Keratinocyte (primary cell): Measurements from ENCODE around the gene ATP9B. TPM values are rescaled to one million over a fixed set of nuclear protein-coding genes. Genes with fewer than 3 reads are reported as not detected.

Experiments
- DNase-seq: peaks from one replicate; pipeline ENCODE4 v3.0.0-alpha.2; 2011; ENCODE audit warnings: low read depth, missing footprints, low spot score
- FAIRE-seq: peaks from 2 replicates; lab custom pipeline; 2011; peaks lifted over from hg19 to GRCh38; lab: Jason Lieb, UNC
- H2AFZ ChIP-seq: 2 replicates; pipeline ENCODE4 v1.6.0; 2012; ENCODE audit warnings: low read length, control low read depth, inconsistent platforms; ENCODE audit not compliant: control insufficient read depth
- H3K27ac ChIP-seq: 2 replicates; pipeline ENCODE4 v1.5.1; 2011; ENCODE audit warnings: low read length; ENCODE audit not compliant: control insufficient read depth, insufficient read depth
- H3K27me3 ChIP-seq: 3 replicates; pipeline ENCODE4 v1.6.0; 2011; ENCODE audit warnings: low read length; ENCODE audit not compliant: control insufficient read depth, insufficient read depth; ENCODE audit errors: extremely low read depth
- H3K36me3 ChIP-seq, 2 experiments: 2 replicates in 1 of 2; 3 replicates in 1 of 2; pipeline ENCODE4 v1.5.1; 2011; ENCODE audit warnings: low read length in 2 of 2, mild to moderate bottlenecking in 1 of 2; ENCODE audit not compliant: control insufficient read depth in 2 of 2, insufficient read depth in 2 of 2; ENCODE audit errors: extremely low read depth in 1 of 2
- H3K4me1 ChIP-seq: 3 replicates; pipeline ENCODE4 v1.5.1; 2011; ENCODE audit warnings: low read length; ENCODE audit not compliant: control insufficient read depth, insufficient read depth; ENCODE audit errors: extremely low read depth
- H3K4me2 ChIP-seq: 3 replicates; pipeline ENCODE4 v1.6.0; 2011; ENCODE audit warnings: low read depth, low read length; ENCODE audit not compliant: control insufficient read depth, insufficient read depth; ENCODE audit errors: extremely low read depth
- H3K4me3 ChIP-seq, 3 experiments: fragments of 200-600 bp in 1 of 3; sonication (generic) in 1 of 3; 2 replicates in 2 of 3; 3 replicates in 1 of 3; pipeline ENCODE4 v1.5.1; 2011 to 2016; ENCODE audit warnings: low read length in 3 of 3, mild to moderate bottlenecking in 3 of 3, control low read depth in 2 of 3, inconsistent platforms in 1 of 3, low read depth in 1 of 3, mixed read lengths in 1 of 3, mixed run types in 1 of 3, moderate library complexity in 1 of 3; ENCODE audit not compliant: control insufficient read depth in 2 of 3, insufficient read depth in 2 of 3; ENCODE audit errors: extremely low read depth in 1 of 3
- H3K79me2 ChIP-seq: 2 replicates; pipeline ENCODE4 v1.6.0; 2012; ENCODE audit warnings: low read length; ENCODE audit not compliant: control insufficient read depth, insufficient read depth
- H3K9ac ChIP-seq: 3 replicates; pipeline ENCODE4 v1.6.0; 2011; ENCODE audit warnings: low read length; ENCODE audit not compliant: control insufficient read depth, insufficient read depth; ENCODE audit errors: extremely low read depth
- H3K9me1 ChIP-seq: 3 replicates; pipeline ENCODE4 v1.6.0; 2011; ENCODE audit warnings: low read length; ENCODE audit not compliant: control insufficient read depth, insufficient read depth; ENCODE audit errors: extremely low read depth
- H3K9me3 ChIP-seq: 2 replicates; pipeline ENCODE4 v1.5.1; 2012; ENCODE audit warnings: low read depth, low read length; ENCODE audit not compliant: control insufficient read depth
- H4K20me1 ChIP-seq: 3 replicates; pipeline ENCODE4 v1.6.0; 2011; ENCODE audit warnings: low read length; ENCODE audit not compliant: control insufficient read depth, insufficient read depth; ENCODE audit errors: extremely low read depth
- CTCF ChIP-seq, 3 experiments: IDR thresholded peaks in 1 of 3; conservative IDR thresholded peaks in 1 of 3; optimal IDR thresholded peaks in 1 of 3; 2 replicates in 2 of 3; 3 replicates in 1 of 3; pipeline versions ENCODE3 to v1.5.1; 2011; ENCODE audit warnings: low read length in 3 of 3, mild to moderate bottlenecking in 3 of 3, moderate library complexity in 2 of 3, control low read depth in 1 of 3, inconsistent platforms in 1 of 3; ENCODE audit not compliant: insufficient read depth in 2 of 3; ENCODE audit errors: extremely low read depth in 1 of 3
- EZH2 ChIP-seq: IDR thresholded peaks from one replicate; pipeline ENCODE4 v1.6.1; 2012; ENCODE audit warnings: inconsistent platforms, mild to moderate bottlenecking, low read length, moderate library complexity
- dilution Hi-C: fragments of 300-500 bp; cut with MboI; formaldehyde crosslinking; loops from one replicate; pipeline ENCODE4 v1.7.0; 2020; ENCODE audit warnings: low sequenced_read_pairs; ENCODE audit not compliant: extremely low pct_ligation_motif_present
- polyA plus RNA-seq, 5 experiments: library from polyadenylated mRNA; depleted of rRNA in 3 of 5; stranded (reverse) in 3 of 5; stranded (forward) in 1 of 5; unstranded in 1 of 5; fragments of >200 nt; gene quantifications; 1 replicate in 1 of 5; 2 replicates in 3 of 5; 3 replicates in 1 of 5; pipeline versions ENCODE4 v1.2.1 to v1.2.3, GENCODE V29; 2011 to 2012; ENCODE audit warnings: missing spikeins in 2 of 5, low read depth in 1 of 5, low replicate concordance in 1 of 5

Gene ATP9B
- polyA plus RNA-seq, 1 donor (not counting 4 experiments of a cell fraction or from before 2014, with no cell fraction given): 16.1 TPM

- TF ChIP-seq EZH2: no peak
- no peak for TF ChIP-seq CTCF (optimal IDR thresholded peaks at IDR 0.05 in 1 of 3, IDR thresholded peaks at IDR 0.05 in 1 of 3, conservative IDR thresholded peaks at IDR 0.05 in 1 of 3; ENCODE audit: extremely low read depth in 1 of 3, insufficient read depth in 2 of 3, low read length in 3 of 3)
- dilution Hi-C loops: no loop called here
- Histone ChIP-seq H3K36me3 (peaks cover 0 to 2% of the 10 kb centered on the region in 2 experiments), H4K20me1 (no peaks in the 10 kb centered on the region), H3K79me2 (no peaks in the 10 kb centered on the region), H3K4me3 (no peak overlapping the region), H3K9me3 (no peaks in the 10 kb centered on the region), H3K4me1 (no peaks in the 10 kb centered on the region), H3K27ac (no peak overlapping the region), H2AFZ (no peak overlapping the region), H3K9me1 (no peaks in the 10 kb centered on the region), H3K27me3 (no peaks in the 10 kb centered on the region), H3K4me2 (no peak overlapping the region), H3K9ac (no peak overlapping the region)
- no peak for DNase-seq
- no peak for FAIRE-seq
Measured at GRCh38 chr18:79300413-79300812, 231.2 kb downstream of the ATP9B start.

GRCh38 chr18:79302120-79302519, 232.9 kb downstream of the ATP9B start:
- TF ChIP-seq CTCF (optimal IDR thresholded peaks at IDR 0.05 in 1 of 3, IDR thresholded peaks at IDR 0.05 in 1 of 3, conservative IDR thresholded peaks at IDR 0.05 in 1 of 3; ENCODE audit: extremely low read depth in 1 of 3, insufficient read depth in 2 of 3, low read length in 3 of 3) (no peak), EZH2 (no peak)
- FAIRE-seq: no peak

More at GRCh38 chr18:79302120-79302519, 232.9 kb downstream of the ATP9B start:
- Histone ChIP-seq H3K9me1 (no peaks in the 10 kb centered on the region), H2AFZ (no peak overlapping the region), H3K9me3 (no peaks in the 10 kb centered on the region), H4K20me1 (no peaks in the 10 kb centered on the region), H3K9ac (no peak overlapping the region), H3K4me2 (no peak overlapping the region), H3K79me2 (no peaks in the 10 kb centered on the region), H3K27ac (no peak overlapping the region), H3K27me3 (no peaks in the 10 kb centered on the region), H3K4me1 (no peaks in the 10 kb centered on the region), H3K36me3 (peaks cover 2% of the 10 kb centered on the region in 2 experiments), H3K4me3 (no peak overlapping the region)
- DNase-seq: no peak
- dilution Hi-C loops: no loop called here
